Right kidney (tissue), 1 donor: ENCODE results near the gene TRAPPC11.

Source experiments
- DNase-seq: peaks from one replicate; pipeline ENCODE4 v3.0.0-alpha.2; 2016

The TRAPPC11 gene

GRCh38 chr4:183758061-183758757, 99.1 kb downstream of the TRAPPC11 start:
- peak; percentile 36 for DNase-seq

- DNase-seq, result no peak
Observed at GRCh38 chr4:183758758-183759447, 99.8 kb downstream of the TRAPPC11 start.

- DNase-seq, result no peak
Observed at GRCh38 chr4:183760326-183760725, 101.2 kb downstream of the TRAPPC11 start.
